Thyroid gland (tissue), 4 donors: Measurements from ENCODE around the gene IMPDH2. TPM values are rescaled to one million over a fixed set of nuclear protein-coding genes. Genes with fewer than 3 reads are reported as not detected.

Experiments
- DNase-seq, 2 donors: peaks; one replicate each; pipeline ENCODE4 v3.0.0-alpha.2; 2019
- H3K27ac ChIP-seq, 3 donors: fragments of 200-600 bp; sonication (generic); 1 replicate in 2 of 3; 2 replicates in 1 of 3; pipeline ENCODE4 v1.5.1; 2016 to 2019; ENCODE audit warnings: mild to moderate bottlenecking in 1 of 3, moderate library complexity in 1 of 3
- H3K27me3 ChIP-seq: fragments of 200-600 bp; sonication (generic); one replicate; pipeline ENCODE4 v1.5.1; 2019
- H3K36me3 ChIP-seq, 2 donors: fragments of 200-600 bp; sonication (generic); one replicate each; pipeline ENCODE4 v1.5.1; 2016 to 2019
- H3K4me1 ChIP-seq, 2 donors: fragments of 200-600 bp; sonication (generic); one replicate each; pipeline ENCODE4 v1.5.1; 2017 to 2019
- H3K4me3 ChIP-seq, 3 donors: fragments of 200-600 bp; sonication (generic); replicated peaks in 1 of 3; 1 replicate in 2 of 3; 2 replicates in 1 of 3; pipeline ENCODE4 v1.5.1; 2016; ENCODE audit warnings: mild to moderate bottlenecking in 1 of 3
- H3K9me3 ChIP-seq: fragments of 200-600 bp; sonication (generic); one replicate; pipeline ENCODE4 v1.5.1; 2017
- POLR2A ChIP-seq, 2 donors: fragments of 450-650 bp; IDR thresholded peaks; one replicate each; pipeline ENCODE4 v1.6.1; 2017; ENCODE audit warnings: antibody characterized with exemption in 2 of 2, mild to moderate bottlenecking in 2 of 2, moderate library complexity in 1 of 2
- WGBS, 2 donors: methylation state at CpG; one replicate each; pipeline ENCODE4 v1.1.5; 2017; 5-methylcytosine and 5-hydroxymethylcytosine counted together
- intact Hi-C: fragments of 100-400 bp; cut with DNase I; formaldehyde crosslinking; loops from one replicate; pipeline ENCODE4 v1.15.1; 2023
- total RNA-seq, 4 donors: library from RNA; depleted of rRNA; stranded (reverse); fragments of >200 nt; gene quantifications; one replicate each; pipeline ENCODE4 v1.2.3, GENCODE V29; 2016
- TF ChIP-seq, protein P1 (sequence below), 6 experiments: fragments of 200-600 bp in 3 of 6; fragments of 450-650 bp in 3 of 6; sonication (generic) in 3 of 6; IDR thresholded peaks; one replicate each; pipeline ENCODE4 v1.5.1; 2016 to 2019; ENCODE audit warnings: antibody characterized with exemption in 6 of 6, mild to moderate bottlenecking in 2 of 6, inconsistent platforms in 1 of 6, moderate library complexity in 1 of 6

The IMPDH2 gene
- total RNA-seq, 4 donors from 2014 or later: 92.9 to 159 (median 109) TPM

DNA sequence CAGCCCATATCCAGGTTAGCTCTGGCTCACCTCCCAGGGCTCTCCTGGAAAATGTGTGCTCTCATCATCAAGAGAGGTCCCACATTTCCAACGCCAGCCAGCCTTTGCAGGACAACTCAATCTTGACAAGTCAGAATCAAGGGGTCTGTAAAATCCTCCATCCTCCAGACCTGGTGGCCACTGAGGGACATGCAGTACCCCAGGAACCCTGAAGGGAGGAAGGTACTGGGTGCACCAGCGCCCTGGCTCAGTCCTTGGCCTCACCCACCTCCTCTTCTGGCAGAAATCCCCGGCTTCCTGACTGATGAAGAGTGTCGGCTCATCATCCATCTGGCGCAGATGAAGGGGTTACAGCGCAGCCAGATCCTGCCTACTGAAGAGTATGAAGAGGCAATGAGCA lies 28.0 kb downstream of the IMPDH2 start:
- Histone ChIP-seq H3K4me3 (no peak overlapping the region), H3K4me1 (peaks cover 7 to 16% of the 10 kb centered on the region in 2 donors), H3K27me3 (no peaks in the 10 kb centered on the region), H3K9me3 (no peaks in the 10 kb centered on the region), H3K36me3 (no peaks in the 10 kb centered on the region), H3K27ac (no peak overlapping the region)
- 90 to 94% methylated on average over 2 to 6 of the region's 6 CpGs for WGBS, 2 donors
- no peak for TF ChIP-seq POLR2A (IDR thresholded peaks at IDR 0.05)
- TF ChIP-seq, protein P1, sequence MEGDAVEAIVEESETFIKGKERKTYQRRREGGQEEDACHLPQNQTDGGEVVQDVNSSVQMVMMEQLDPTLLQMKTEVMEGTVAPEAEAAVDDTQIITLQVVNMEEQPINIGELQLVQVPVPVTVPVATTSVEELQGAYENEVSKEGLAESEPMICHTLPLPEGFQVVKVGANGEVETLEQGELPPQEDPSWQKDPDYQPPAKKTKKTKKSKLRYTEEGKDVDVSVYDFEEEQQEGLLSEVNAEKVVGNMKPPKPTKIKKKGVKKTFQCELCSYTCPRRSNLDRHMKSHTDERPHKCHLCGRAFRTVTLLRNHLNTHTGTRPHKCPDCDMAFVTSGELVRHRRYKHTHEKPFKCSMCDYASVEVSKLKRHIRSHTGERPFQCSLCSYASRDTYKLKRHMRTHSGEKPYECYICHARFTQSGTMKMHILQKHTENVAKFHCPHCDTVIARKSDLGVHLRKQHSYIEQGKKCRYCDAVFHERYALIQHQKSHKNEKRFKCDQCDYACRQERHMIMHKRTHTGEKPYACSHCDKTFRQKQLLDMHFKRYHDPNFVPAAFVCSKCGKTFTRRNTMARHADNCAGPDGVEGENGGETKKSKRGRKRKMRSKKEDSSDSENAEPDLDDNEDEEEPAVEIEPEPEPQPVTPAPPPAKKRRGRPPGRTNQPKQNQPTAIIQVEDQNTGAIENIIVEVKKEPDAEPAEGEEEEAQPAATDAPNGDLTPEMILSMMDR (IDR thresholded peaks at IDR 0.05): no peak
- DNase-seq: no peak
- intact Hi-C loops: no loop called here

DNA sequence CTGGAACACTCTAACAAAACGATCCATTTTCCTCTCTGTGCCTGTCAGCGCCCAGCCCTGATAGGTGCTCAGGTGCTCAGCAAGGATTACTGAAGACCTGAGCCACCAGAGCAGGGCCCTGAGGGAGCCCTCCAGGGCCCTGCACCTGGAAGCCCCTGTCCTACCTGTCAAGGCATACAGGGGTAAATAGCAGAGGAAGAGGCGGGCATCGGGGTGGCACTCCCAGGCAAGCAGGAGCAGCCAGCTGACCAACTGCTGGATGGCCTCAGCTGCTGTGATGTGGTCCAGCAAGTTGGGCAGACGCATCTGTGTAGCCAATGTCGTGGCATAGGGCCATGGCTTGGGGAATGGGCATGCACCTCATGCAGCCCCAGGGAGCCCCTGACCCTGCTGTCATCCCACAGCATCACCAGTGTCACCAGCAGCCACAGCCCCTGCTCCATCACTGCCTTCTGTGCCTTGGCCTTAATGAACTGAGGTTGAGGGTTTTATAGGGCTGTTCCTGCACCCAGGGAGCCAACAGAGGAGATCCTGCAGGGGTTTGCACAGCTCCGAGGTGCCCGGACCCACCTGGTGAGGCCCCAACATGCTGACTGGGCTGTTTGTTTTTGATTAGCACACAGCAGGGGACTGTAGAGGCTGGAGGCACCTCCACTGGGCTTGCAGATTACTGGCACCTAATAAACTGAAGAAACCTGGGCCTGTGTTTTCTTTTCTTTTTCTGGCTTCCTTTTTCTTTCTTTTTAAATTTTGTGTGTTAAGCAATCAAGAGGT lies 29.9 kb downstream of the IMPDH2 start:
- Histone ChIP-seq H3K27me3 (no peaks in the 10 kb centered on the region), H3K27ac (no peak overlapping the region), H3K4me3 (no peak overlapping the region), H3K9me3 (no peaks in the 10 kb centered on the region), H3K36me3 (peaks cover 0 to 4% of the 10 kb centered on the region in 2 donors), H3K4me1 (no peaks in the 10 kb centered on the region)
- no peak for TF ChIP-seq POLR2A (IDR thresholded peaks at IDR 0.05)
- TF ChIP-seq, protein P1 (IDR thresholded peaks at IDR 0.05): no peak
- 49 to 73% methylated on average over 4 to 8 of the region's 8 CpGs for WGBS, 2 donors
- intact Hi-C loops: no loop called here
- DNase-seq: no peak

- H3K27me3 ChIP-seq: no peaks in the 10 kb centered on the region
- WGBS, 2 donors: 73 to 74% methylated on average over 20 of the region's 20 CpGs
- no peak overlapping the region for H3K4me3 ChIP-seq
- no peaks in the 10 kb centered on the region for H3K9me3 ChIP-seq
- H3K27ac ChIP-seq: no peak overlapping the region
- TF ChIP-seq POLR2A (IDR thresholded peaks at IDR 0.05): no peak
- TF ChIP-seq, protein P1 (IDR thresholded peaks at IDR 0.05): no peak
- DNase-seq: no peak
- H3K36me3 ChIP-seq: peaks cover 0 to 4% of the 10 kb centered on the region in 2 donors
- intact Hi-C loops: no loop called here
- no peaks in the 10 kb centered on the region for H3K4me1 ChIP-seq
These were observed 31.2 kb downstream of the IMPDH2 start for GRCh38 chr3:48997714-48998637.

GRCh38 chr3:48997102-48997635 lies 32.0 kb downstream of the IMPDH2 start:
- TF ChIP-seq, protein P1 (IDR thresholded peaks at IDR 0.05): no peak
- no peak for TF ChIP-seq POLR2A (IDR thresholded peaks at IDR 0.05)
- Histone ChIP-seq H3K4me3 (no peak overlapping the region), H3K36me3 (peaks cover 0 to 4% of the 10 kb centered on the region in 2 donors), H3K4me1 (no peaks in the 10 kb centered on the region), H3K27ac (no peak overlapping the region), H3K27me3 (no peaks in the 10 kb centered on the region), H3K9me3 (no peaks in the 10 kb centered on the region)
- no peak for DNase-seq
- WGBS, 2 donors: 100% methylated on average over 1 to 6 of the region's 8 CpGs
- intact Hi-C loops: no loop called here
